NCI-H460 (cell line): Measurements from ENCODE around the gene RAC3. TPM values are rescaled to one million over a fixed set of nuclear protein-coding genes. Genes with fewer than 3 reads are reported as not detected.

Experiments used
- total RNA-seq: library from RNA; depleted of rRNA; stranded (reverse); fragments of >200 nt; shearing (Covaris generic); gene quantifications from 2 replicates; pipeline ENCODE4 v1.2.3, GENCODE V29; 2014; rRNA removed

Gene RAC3
- total RNA-seq, 1 experiment from 2014 or later, result 19.0 TPM

Other genes with a start within 250 kb of the RAC3 start
- 0.40 and 0.58 TPM in 2 replicates for gene GCGR, start 227.5 kb upstream of the RAC3 start, total RNA-seq
- 25.6 and 31.7 TPM in 2 replicates for gene MCRIP1, start 198.4 kb upstream of the RAC3 start, total RNA-seq
- not detected in 2 replicates for gene PPP1R27, start 196.6 kb upstream of the RAC3 start, total RNA-seq
- 800 and 860 TPM in 2 replicates for gene P4HB, start 171.1 kb upstream of the RAC3 start, total RNA-seq
- 175 and 178 TPM in 2 replicates for gene ARHGDIA, start 160.3 kb upstream of the RAC3 start, total RNA-seq
- 130 and 142 TPM in 2 replicates for gene ALYREF, start 140.1 kb upstream of the RAC3 start, total RNA-seq
- gene ANAPC11, start 140.0 kb upstream of the RAC3 start, total RNA-seq, result 137 and 139 TPM in 2 replicates
- 0.05 TPM in 1 of 2 replicates, not detected in the other for gene NPB, start 129.4 kb upstream of the RAC3 start, total RNA-seq
- 2.7 and 3.4 TPM in 2 replicates for gene PCYT2, start 120.3 kb upstream of the RAC3 start, total RNA-seq
- gene SIRT7, start 113.5 kb upstream of the RAC3 start, total RNA-seq, result 18.1 and 19.7 TPM in 2 replicates
- 62.5 and 64.3 TPM in 2 replicates for gene MAFG, start 103.9 kb upstream of the RAC3 start, total RNA-seq
- 210 and 242 TPM in 2 replicates for gene PYCR1, start 94.4 kb upstream of the RAC3 start, total RNA-seq
- gene MYADML2, start 84.4 kb upstream of the RAC3 start, total RNA-seq, result not detected in 2 replicates
- gene NOTUM, start 70.5 kb upstream of the RAC3 start, total RNA-seq, result 0.15 TPM in 1 of 2 replicates, not detected in the other
- gene ASPSCR1, start 54.0 kb upstream of the RAC3 start, total RNA-seq, result 20.5 and 21.1 TPM in 2 replicates
- gene CENPX, start 8.8 kb upstream of the RAC3 start, total RNA-seq, result 46.6 and 51.4 TPM in 2 replicates
- gene LRRC45, start 8.4 kb upstream of the RAC3 start, total RNA-seq, result 6.1 and 7.4 TPM in 2 replicates
- 42.6 and 44.3 TPM in 2 replicates for gene DCXR, start 6.0 kb downstream of the RAC3 start, total RNA-seq
- gene RFNG, start 20.1 kb downstream of the RAC3 start, total RNA-seq, result 25.5 and 26.5 TPM in 2 replicates
- gene GPS1, start 20.2 kb downstream of the RAC3 start, total RNA-seq, result 100 and 102 TPM in 2 replicates
- 123 and 176 TPM in 2 replicates for gene DUS1L, start 34.1 kb downstream of the RAC3 start, total RNA-seq
- gene FASN, start 66.6 kb downstream of the RAC3 start, total RNA-seq, result 53.8 and 54.7 TPM in 2 replicates
- gene CCDC57, start 181.2 kb downstream of the RAC3 start, total RNA-seq, result 21.2 and 21.3 TPM in 2 replicates
- 217 and 220 TPM in 2 replicates for gene SLC16A3, start 197.4 kb downstream of the RAC3 start, total RNA-seq
- gene CSNK1D, start 242.0 kb downstream of the RAC3 start, total RNA-seq, result 26.6 and 31.6 TPM in 2 replicates